IPS DF 6.9 (cell line): Measurements from ENCODE around the gene DICER1.

Experiments used
- DNase-seq: peaks from one replicate; pipeline ENCODE4 v3.0.0-alpha.2; 2013; ENCODE audit warnings: low read depth, low spot score
- H3K27ac ChIP-seq: one replicate; pipeline ENCODE4 v1.5.1; 2013; ENCODE audit warnings: low read length, control low read depth
- H3K27me3 ChIP-seq: 2 replicates; pipeline ENCODE4 v1.6.1; 2013; ENCODE audit warnings: mild to moderate bottlenecking, low read length; ENCODE audit not compliant: control insufficient read depth, insufficient read depth
- H3K36me3 ChIP-seq: 2 replicates; pipeline ENCODE4 v1.6.1; 2013; ENCODE audit warnings: low read length; ENCODE audit not compliant: control insufficient read depth, insufficient read depth
- H3K4me1 ChIP-seq: 2 replicates; pipeline ENCODE4 v1.6.1; 2013; ENCODE audit warnings: low read length; ENCODE audit not compliant: control insufficient read depth, insufficient read depth
- H3K4me3 ChIP-seq: 2 replicates; pipeline ENCODE4 v1.5.1; 2013; ENCODE audit warnings: mild to moderate bottlenecking, low read length
- H3K9me3 ChIP-seq: 2 replicates; pipeline ENCODE4 v1.6.1; 2013; ENCODE audit warnings: low read length, inconsistent platforms; ENCODE audit not compliant: control insufficient read depth, insufficient read depth
- WGBS: extraction: QIAGEN DNeasy Blood & Tissue Kit; methylation state at CpG from one replicate; pipeline ENCODE4 v1.1.7; 2013; ENCODE audit warnings: mixed read lengths, missing lambda C conversion rate; ENCODE audit not compliant: insufficient read length, insufficient coverage; 5-methylcytosine and 5-hydroxymethylcytosine counted together

DICER1 gene

GRCh38 chr14:95137804-95138167, 19.5 kb downstream of the DICER1 start:
- WGBS, result no CpG with 5 or more reads among the region's 5 CpGs
- no peak for DNase-seq
- Histone ChIP-seq H3K4me3 (no peak overlapping the region), H3K9me3 (no peaks in the 10 kb centered on the region), H3K4me1 (no peaks in the 10 kb centered on the region), H3K27ac (no peak overlapping the region), H3K36me3 (no peaks in the 10 kb centered on the region), H3K27me3 (no peaks in the 10 kb centered on the region)

GRCh38 chr14:95137164-95137803, 20.0 kb downstream of the DICER1 start:
- no peak for DNase-seq
- Histone ChIP-seq H3K27me3 (no peaks in the 10 kb centered on the region), H3K36me3 (no peaks in the 10 kb centered on the region), H3K9me3 (no peaks in the 10 kb centered on the region), H3K4me3 (no peak overlapping the region), H3K27ac (no peak overlapping the region), H3K4me1 (no peaks in the 10 kb centered on the region)

- Histone ChIP-seq H3K27ac (no peak overlapping the region), H3K36me3 (no peaks in the 10 kb centered on the region), H3K9me3 (no peaks in the 10 kb centered on the region), H3K4me1 (no peaks in the 10 kb centered on the region), H3K4me3 (no peak overlapping the region), H3K27me3 (no peaks in the 10 kb centered on the region)
- no CpG with 5 or more reads among the region's 1 CpG for WGBS
- no peak for DNase-seq
Observed at GRCh38 chr14:95136631-95137030, 20.7 kb downstream of the DICER1 start.

- DNase-seq, result no peak
- no CpG with 5 or more reads among the region's 8 CpGs for WGBS
- no peaks in the 10 kb centered on the region for H3K36me3 ChIP-seq
Observed at GRCh38 chr14:95134304-95134933, 22.9 kb downstream of the DICER1 start.

GRCh38 chr14:95133282-95133681, 24.0 kb downstream of the DICER1 start:
- Histone ChIP-seq H3K4me1 (no peaks in the 10 kb centered on the region), H3K27me3 (no peaks in the 10 kb centered on the region), H3K4me3 (no peak overlapping the region), H3K36me3 (no peaks in the 10 kb centered on the region), H3K27ac (no peak overlapping the region), H3K9me3 (no peaks in the 10 kb centered on the region)
- DNase-seq, result no peak
- WGBS, result no CpG with 5 or more reads among the region's 2 CpGs

More at GRCh38 chr14:95134304-95134933, 22.9 kb downstream of the DICER1 start:
- Histone ChIP-seq H3K9me3 (no peaks in the 10 kb centered on the region), H3K27me3 (no peaks in the 10 kb centered on the region), H3K4me1 (no peaks in the 10 kb centered on the region), H3K27ac (no peak overlapping the region), H3K4me3 (no peak overlapping the region)

GRCh38 chr14:95132760-95133159, 24.6 kb downstream of the DICER1 start:
- WGBS, result 100% methylated on average over 3 of the region's 5 CpGs
- Histone ChIP-seq H3K4me3 (no peak overlapping the region), H3K4me1 (no peaks in the 10 kb centered on the region), H3K27me3 (no peaks in the 10 kb centered on the region), H3K36me3 (no peaks in the 10 kb centered on the region), H3K9me3 (no peaks in the 10 kb centered on the region), H3K27ac (no peak overlapping the region)
- no peak for DNase-seq

GRCh38 chr14:95130549-95130948, 26.8 kb downstream of the DICER1 start:
- WGBS, result no CpG with 5 or more reads among the region's 3 CpGs
- H3K4me3 ChIP-seq, result no peak overlapping the region
- H3K36me3 ChIP-seq, result no peaks in the 10 kb centered on the region
- no peak overlapping the region for H3K27ac ChIP-seq
- no peak for DNase-seq
- no peaks in the 10 kb centered on the region for H3K4me1 ChIP-seq
- H3K9me3 ChIP-seq, result no peaks in the 10 kb centered on the region
- H3K27me3 ChIP-seq, result no peaks in the 10 kb centered on the region

GRCh38 chr14:95128140-95128539, 29.2 kb downstream of the DICER1 start:
- no peaks in the 10 kb centered on the region for H3K27me3 ChIP-seq
- no peaks in the 10 kb centered on the region for H3K4me1 ChIP-seq
- no CpG with 5 or more reads among the region's 4 CpGs for WGBS
- peaks cover 2% of the 10 kb centered on the region; the same call in 1 of the 2 replicates for H3K36me3 ChIP-seq
- no peak overlapping the region for H3K27ac ChIP-seq
- no peaks in the 10 kb centered on the region for H3K9me3 ChIP-seq
- no peak for DNase-seq
- no peak overlapping the region for H3K4me3 ChIP-seq

GRCh38 chr14:95127531-95127911, 29.8 kb downstream of the DICER1 start:
- Histone ChIP-seq H3K4me1 (no peaks in the 10 kb centered on the region), H3K27me3 (no peaks in the 10 kb centered on the region), H3K4me3 (no peak overlapping the region), H3K9me3 (no peaks in the 10 kb centered on the region), H3K36me3 (peaks cover 2% of the 10 kb centered on the region; the same call in 1 of the 2 replicates), H3K27ac (no peak overlapping the region)
- no peak for DNase-seq
- WGBS, result no CpG with 5 or more reads among the region's 4 CpGs

GRCh38 chr14:95126906-95127530, 30.3 kb downstream of the DICER1 start:
- Histone ChIP-seq H3K4me3 (no peak overlapping the region), H3K27me3 (no peaks in the 10 kb centered on the region), H3K9me3 (no peaks in the 10 kb centered on the region), H3K36me3 (peaks cover 2% of the 10 kb centered on the region; the same call in 1 of the 2 replicates), H3K4me1 (no peaks in the 10 kb centered on the region), H3K27ac (no peak overlapping the region)
- no CpG with 5 or more reads among the region's 1 CpG for WGBS
- DNase-seq, result no peak
